ENCODE results near the gene CPA2. TPM values are rescaled to one million over a fixed set of nuclear protein-coding genes. Genes with fewer than 3 reads are reported as not detected.

The CPA2 gene
- total RNA-seq, 2 experiments from 2014 or later = not detected

DNA sequence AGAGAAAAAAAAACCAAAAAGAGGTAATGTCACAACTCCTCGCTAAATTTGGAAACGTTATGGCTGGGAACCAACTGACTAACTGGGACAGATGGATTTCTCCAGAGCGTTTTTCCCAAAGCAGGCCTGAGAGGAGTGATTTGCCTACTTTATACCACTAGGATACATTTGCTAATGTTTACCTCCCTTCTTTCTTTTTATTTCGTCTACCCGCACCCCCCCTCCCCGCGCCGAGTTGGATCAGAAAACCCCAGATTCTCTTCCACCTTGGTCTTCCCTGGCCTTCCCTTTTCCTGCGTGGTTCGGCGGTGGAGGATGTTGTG is 7.2 kb downstream of the CPA2 start:
- no peaks in the 10 kb centered on the region for H3K36me3 Mint-ChIP-seq (ENCODE audit: low read depth)
- TF ChIP-seq, protein P1, sequence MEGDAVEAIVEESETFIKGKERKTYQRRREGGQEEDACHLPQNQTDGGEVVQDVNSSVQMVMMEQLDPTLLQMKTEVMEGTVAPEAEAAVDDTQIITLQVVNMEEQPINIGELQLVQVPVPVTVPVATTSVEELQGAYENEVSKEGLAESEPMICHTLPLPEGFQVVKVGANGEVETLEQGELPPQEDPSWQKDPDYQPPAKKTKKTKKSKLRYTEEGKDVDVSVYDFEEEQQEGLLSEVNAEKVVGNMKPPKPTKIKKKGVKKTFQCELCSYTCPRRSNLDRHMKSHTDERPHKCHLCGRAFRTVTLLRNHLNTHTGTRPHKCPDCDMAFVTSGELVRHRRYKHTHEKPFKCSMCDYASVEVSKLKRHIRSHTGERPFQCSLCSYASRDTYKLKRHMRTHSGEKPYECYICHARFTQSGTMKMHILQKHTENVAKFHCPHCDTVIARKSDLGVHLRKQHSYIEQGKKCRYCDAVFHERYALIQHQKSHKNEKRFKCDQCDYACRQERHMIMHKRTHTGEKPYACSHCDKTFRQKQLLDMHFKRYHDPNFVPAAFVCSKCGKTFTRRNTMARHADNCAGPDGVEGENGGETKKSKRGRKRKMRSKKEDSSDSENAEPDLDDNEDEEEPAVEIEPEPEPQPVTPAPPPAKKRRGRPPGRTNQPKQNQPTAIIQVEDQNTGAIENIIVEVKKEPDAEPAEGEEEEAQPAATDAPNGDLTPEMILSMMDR (IDR thresholded peaks at IDR 0.05) = no peak
- ChIA-PET CTCF (no interaction called here), POLR2A (no interaction called here)
- H3K9me3 Mint-ChIP-seq = no peaks in the 10 kb centered on the region
- intact Hi-C loops (cut with micrococcal nuclease) = no loop called here
- H3K27ac Mint-ChIP-seq = no peak overlapping the region
- ATAC-seq (no peak), DNase-seq (no peak)
- H3K4me1 Mint-ChIP-seq (ENCODE audit: low read depth) = peaks cover 33% of the 10 kb centered on the region
- peak overlapping the region; percentile 57 for H3K4me3 Mint-ChIP-seq
- H3K27me3 Mint-ChIP-seq = peaks cover 9% of the 10 kb centered on the region

DNA sequence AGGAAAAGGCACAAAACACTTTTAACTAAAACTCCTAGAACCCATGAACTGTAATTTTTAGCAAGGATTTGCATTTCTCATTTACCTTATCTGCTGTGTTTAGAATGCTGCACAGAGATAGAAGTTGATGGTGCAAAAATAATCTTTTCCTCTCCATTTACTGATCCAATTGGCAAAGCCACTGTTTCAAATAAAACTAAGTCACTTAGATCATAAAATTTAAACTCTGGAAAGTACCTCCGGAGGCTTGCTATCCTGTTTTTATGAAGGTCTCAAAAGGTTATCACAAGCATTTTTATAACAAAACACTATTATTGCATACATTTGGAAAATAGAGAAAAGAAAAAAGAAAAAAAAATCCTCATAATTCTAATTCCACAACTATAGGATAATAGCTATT is 7.6 kb downstream of the CPA2 start:
- no peak overlapping the region for H3K27ac Mint-ChIP-seq

DNA sequence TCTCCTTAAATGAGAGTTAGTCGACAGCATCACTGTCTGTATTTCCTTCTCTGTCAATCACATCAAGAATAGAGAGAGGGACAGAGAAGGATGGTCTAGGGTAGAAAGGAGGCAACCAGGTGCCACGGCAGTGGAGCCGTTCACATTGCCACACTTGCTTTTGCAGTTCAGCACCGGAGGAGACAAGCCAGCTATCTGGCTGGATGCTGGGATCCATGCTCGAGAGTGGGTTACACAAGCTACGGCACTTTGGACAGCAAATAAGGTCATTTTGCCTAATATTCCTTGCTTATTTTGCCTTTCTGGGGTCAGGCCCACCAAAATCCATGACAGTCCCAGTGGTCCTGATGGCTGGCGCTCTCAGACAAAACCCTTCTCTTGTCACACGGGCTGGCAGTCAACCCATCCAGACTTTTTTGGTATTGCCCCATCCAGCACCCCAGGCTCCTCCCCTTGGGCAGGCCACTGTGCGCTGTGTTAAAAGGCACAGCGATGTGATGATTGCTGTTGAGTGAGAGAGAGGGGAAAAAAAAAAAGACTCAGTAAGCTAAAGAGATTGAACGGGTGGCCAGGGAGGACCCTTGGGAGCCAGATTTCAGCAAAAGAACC is 8.4 kb downstream of the CPA2 start:
- intact Hi-C loops (cut with micrococcal nuclease) = no loop called here
- TF ChIP-seq, protein P1 (IDR thresholded peaks at IDR 0.05) = no peak
- ATAC-seq (no peak), DNase-seq (no peak)
- Mint-ChIP-seq H3K9me3 (no peaks in the 10 kb centered on the region), H3K36me3 (ENCODE audit: low read depth) (no peaks in the 10 kb centered on the region), H3K4me3 (no peak overlapping the region), H3K27me3 (peaks cover 9% of the 10 kb centered on the region), H3K4me1 (ENCODE audit: low read depth) (peaks cover 33% of the 10 kb centered on the region), H3K27ac (no peak overlapping the region)
- CTCF ChIA-PET = no interaction called here
- POLR2A ChIA-PET = no interaction called here

More for the DNA sequence above, 7.6 kb downstream of the CPA2 start:
- H3K27me3 Mint-ChIP-seq = peaks cover 9% of the 10 kb centered on the region
- intact Hi-C loops (cut with micrococcal nuclease) = no loop called here
- ChIA-PET POLR2A (no interaction called here), CTCF (no interaction called here)
- H3K4me3 Mint-ChIP-seq = no peak overlapping the region
- DNase-seq (no peak), ATAC-seq (no peak)
- H3K4me1 Mint-ChIP-seq (ENCODE audit: low read depth) = peaks cover 33% of the 10 kb centered on the region
- H3K36me3 Mint-ChIP-seq (ENCODE audit: low read depth) = no peaks in the 10 kb centered on the region
- TF ChIP-seq, protein P1 (IDR thresholded peaks at IDR 0.05) = no peak
- H3K9me3 Mint-ChIP-seq = no peaks in the 10 kb centered on the region

DNA sequence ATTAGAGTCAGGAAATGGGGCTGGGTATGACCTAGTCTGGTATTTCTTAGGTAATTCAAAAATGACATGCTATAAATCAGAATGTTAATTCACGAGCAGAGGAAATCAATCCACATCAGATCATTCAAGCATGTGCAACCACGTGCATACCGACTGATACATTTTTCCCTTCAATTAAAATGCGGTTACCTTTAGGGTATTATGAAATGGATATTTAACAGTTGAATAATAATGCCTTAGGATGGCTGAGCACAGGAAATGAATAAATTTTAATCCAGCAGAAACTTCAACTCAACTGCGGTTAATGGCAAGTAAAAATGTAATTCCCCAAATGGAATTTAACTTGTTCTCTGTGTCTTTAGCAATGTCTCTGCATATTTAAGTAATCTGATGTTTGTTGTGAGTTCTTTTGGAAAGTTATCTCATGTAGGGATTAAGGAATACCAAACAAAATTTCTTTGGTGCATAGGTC is 9.2 kb downstream of the CPA2 start:
- DNase-seq = no peak
- H3K4me1 Mint-ChIP-seq (ENCODE audit: low read depth) = peaks cover 33% of the 10 kb centered on the region
- ChIA-PET POLR2A (no interaction called here), CTCF (no interaction called here)
- no peak overlapping the region for H3K4me3 Mint-ChIP-seq
- H3K36me3 Mint-ChIP-seq (ENCODE audit: low read depth) = no peaks in the 10 kb centered on the region
- intact Hi-C loops (cut with micrococcal nuclease) = no loop called here
- no peak for ATAC-seq
- H3K27me3 Mint-ChIP-seq = peaks cover 9% of the 10 kb centered on the region
- TF ChIP-seq, protein P1 (IDR thresholded peaks at IDR 0.05) = no peak
- no peaks in the 10 kb centered on the region for H3K9me3 Mint-ChIP-seq
- no peak overlapping the region for H3K27ac Mint-ChIP-seq

DNA sequence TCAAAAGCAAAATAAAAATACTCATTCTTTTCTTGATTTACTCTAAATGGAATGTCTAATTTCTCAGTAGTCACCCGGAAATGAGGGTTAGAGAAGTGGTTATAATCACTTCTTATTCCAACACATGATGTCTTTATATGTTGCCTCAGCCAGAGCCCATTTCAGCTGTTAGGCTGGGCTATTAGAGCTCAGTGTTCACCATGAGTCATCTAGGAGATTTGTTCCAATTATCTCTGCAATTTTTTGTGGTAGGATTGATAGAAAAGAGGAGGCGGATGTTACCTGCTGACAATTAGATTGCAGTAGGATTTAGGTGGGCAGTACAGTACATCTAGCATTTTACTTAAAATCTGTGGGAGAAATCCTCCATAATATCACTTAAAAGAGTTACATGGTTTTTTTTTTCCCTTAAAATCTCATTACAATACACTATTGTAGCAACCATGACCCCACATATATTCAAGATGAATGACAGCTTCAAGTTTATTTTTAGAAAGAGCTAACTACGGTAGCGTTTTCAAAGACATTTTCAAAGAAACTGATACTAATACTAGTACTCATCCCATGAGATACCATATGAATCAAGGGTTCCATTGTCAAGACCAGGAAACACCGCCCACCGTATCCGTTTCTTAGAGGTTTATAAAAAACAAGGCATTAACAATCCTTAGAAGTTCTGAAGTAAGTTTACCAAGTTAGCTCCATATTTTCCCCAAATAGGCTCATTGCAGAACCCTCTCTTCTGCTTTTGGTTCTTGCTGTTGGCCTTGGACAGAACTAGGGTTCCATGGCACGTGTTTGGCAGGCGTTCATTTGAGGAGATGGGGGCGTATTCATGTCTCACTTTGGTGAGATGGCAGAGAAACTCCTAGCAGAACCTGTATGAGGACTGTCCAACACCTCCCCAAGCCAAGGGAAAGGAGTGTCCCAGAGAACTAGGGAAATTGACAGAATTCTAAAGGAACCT is 10.4 kb downstream of the CPA2 start:
- H3K9me3 Mint-ChIP-seq = no peaks in the 10 kb centered on the region
- intact Hi-C loops (cut with micrococcal nuclease) = no loop called here
- POLR2A ChIA-PET = no interaction called here
- H3K4me1 Mint-ChIP-seq (ENCODE audit: low read depth) = peaks cover 33% of the 10 kb centered on the region
- TF ChIP-seq, protein P1 (IDR thresholded peaks at IDR 0.05) = no peak
- peaks cover 9% of the 10 kb centered on the region for H3K27me3 Mint-ChIP-seq
- no peak overlapping the region for H3K4me3 Mint-ChIP-seq
- CTCF ChIA-PET = no interaction called here
- ATAC-seq (peak; percentile 71), DNase-seq (peak; percentile 76)
- no peaks in the 10 kb centered on the region for H3K36me3 Mint-ChIP-seq (ENCODE audit: low read depth)
- H3K27ac Mint-ChIP-seq = peak overlapping the region; percentile 61

All from activated CD8-positive, alpha-beta T cell treated with anti-CD3 and anti-CD28 coated beads for 36 hours (primary cell).